GM19238 (cell line): ENCODE data around the gene BTBD9.

Source experiments
- DNase-seq: peaks from one replicate; pipeline ENCODE4 v3.0.0; 2011; ENCODE audit warnings: low spot score; ENCODE audit not compliant: insufficient read length

The BTBD9 gene

GRCh38 chr6:38639498-38640215 is at the start of gene BTBD9:
Gene BTBD9 (minus strand): TSS chr6:38639929.
- peak; percentile 77 for DNase-seq

- peak; percentile 19 for DNase-seq
Observed at GRCh38 chr6:38688579-38689087, 48.9 kb upstream of the BTBD9 start.

- DNase-seq: no peak
Observed at GRCh38 chr6:38687549-38687948, 47.8 kb upstream of the BTBD9 start.

GRCh38 chr6:38687043-38687353 is 47.3 kb upstream of the BTBD9 start:
- no peak for DNase-seq

- DNase-seq: no peak
Observed at GRCh38 chr6:38686270-38687042, 46.7 kb upstream of the BTBD9 start.

DNA sequence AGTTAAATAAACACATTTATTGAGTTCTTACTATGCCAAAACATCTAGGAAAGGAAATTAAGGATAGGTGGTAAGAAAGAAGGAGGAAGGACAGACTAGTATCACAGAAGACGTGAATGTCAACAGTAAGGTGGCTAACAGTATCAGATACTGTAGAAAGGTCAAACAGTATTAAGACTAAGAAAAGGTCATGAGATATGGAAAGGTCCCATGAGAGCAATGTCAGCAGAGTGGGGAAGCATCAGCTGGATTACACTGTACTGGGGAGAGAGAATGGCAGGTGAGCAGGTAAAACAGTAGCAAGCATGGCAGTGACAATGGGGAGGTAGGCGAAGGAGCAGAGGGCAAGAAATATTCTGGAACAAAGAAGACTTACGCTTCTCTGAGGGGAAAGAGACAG is 45.2 kb upstream of the BTBD9 start:
- no peak for DNase-seq

- DNase-seq: no peak
Observed at GRCh38 chr6:38684237-38684636, 44.5 kb upstream of the BTBD9 start.

DNA sequence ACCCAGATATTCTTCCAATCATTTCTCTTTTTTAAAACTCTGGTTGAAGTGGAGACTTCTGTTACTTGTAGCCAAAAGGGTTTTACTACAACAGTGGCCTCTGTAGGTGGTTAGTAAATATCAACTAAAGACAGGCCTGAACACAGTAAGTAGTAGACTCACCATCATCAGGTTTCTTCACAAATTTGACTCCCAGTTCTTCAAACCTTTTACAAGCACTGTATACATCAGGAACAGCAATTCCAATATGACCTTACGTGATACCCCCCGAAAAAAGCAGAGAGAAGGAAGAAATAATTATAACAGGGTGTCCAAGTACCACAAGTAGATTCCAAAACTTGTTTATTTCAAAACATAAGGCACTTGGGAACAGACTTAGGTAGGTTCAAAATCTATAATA is 42.1 kb upstream of the BTBD9 start:
- no peak for DNase-seq

- no peak for DNase-seq
Observed at GRCh38 chr6:38679668-38680067, 39.9 kb upstream of the BTBD9 start.

GRCh38 chr6:38678178-38678760 is 38.5 kb upstream of the BTBD9 start:
- peak; percentile 10 for DNase-seq

- DNase-seq: no peak
Observed at GRCh38 chr6:38676974-38677544, 37.3 kb upstream of the BTBD9 start.

DNA sequence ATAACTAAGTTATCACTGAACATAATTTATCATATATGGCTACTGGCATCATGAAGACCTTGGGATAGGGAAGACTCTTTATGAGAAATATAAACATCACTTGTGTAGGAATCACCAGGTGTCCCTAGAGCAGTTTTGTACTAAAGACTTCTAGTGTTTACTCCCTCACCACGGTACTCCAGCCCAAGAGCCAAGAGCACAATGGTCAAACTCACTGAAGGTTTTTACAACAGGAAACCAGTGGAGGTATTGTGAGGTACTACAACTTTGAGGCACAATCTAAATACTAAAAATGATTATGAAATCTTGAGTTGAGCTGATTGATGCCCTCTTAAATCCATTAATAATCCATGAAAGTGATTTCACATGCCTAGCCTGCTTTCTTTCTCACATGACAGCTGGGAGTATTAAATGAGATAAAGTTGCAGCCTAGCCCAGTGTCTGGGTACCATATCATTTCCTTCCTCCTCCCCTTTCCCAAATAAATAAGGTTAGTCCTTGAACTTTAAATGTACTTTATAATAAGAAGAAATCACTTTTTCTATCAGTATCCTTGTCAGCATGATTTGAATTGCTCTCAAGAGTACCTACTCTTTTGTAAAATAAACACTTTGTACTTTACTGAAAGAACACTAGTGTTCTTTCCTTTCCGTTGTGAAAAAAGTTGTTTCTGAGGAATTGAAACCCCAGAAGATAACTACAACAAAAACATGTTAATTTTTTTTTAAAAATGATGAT is 36.7 kb upstream of the BTBD9 start:
- DNase-seq: no peak

- DNase-seq: no peak
Observed at GRCh38 chr6:38673397-38674165, 33.9 kb upstream of the BTBD9 start.

- DNase-seq: peak; percentile 39
Observed at GRCh38 chr6:38671885-38672467, 32.2 kb upstream of the BTBD9 start.

DNA sequence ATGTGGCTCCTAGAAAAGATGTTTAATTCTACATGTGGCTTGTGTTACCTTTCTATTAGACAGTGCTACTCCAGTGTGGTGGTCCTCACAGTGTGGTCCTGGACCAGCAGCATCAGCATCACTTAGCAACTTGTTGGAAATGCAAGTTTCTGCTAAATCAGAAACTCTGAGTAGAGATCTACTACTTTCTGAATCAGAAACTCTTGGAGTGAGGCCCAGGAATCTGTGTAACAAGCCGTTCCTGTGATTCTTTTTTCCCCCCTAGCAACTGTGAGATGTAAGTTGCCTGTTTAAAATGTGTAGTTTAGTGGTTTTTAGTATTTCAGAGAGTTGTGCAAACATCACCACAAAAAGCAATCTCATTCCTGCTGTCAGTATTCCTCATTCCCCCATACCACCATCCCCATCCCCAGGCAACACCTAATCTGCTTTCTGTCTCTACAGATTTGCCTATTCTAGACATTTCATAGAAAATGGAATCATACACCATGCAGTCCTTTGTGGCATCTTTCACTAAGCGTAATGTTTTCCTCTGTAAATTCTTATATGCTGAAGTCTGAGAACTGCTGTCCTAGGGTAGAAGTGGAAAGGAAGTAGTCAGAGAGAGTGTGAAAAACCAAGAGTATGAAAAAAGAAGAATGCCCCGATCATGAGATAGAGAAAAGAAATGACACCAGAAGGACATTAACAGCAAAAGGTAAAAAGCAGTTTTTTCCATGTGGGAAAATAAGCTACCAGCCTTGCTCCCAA is 18.9 kb upstream of the BTBD9 start:
- DNase-seq: no peak

DNA sequence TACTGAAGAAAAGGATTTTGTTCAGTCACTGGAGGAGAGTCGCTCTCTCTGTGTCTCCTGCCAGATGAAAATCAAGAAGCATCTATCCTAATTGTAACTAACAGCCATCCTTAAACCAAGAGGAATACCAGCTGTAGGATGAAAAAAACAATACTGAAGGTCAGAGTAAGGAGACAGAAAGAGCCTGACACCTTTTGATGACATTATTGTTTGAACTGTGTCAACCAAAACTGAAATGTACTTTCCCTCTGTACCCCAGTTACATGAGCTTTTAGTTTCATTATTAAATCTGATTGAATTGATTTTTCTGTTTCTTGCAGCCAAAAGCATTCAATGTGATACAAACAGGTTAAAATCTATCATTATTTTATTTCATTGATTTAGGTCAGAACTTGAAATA is 17.2 kb upstream of the BTBD9 start:
- no peak for DNase-seq

GRCh38 chr6:38654263-38654662 is 14.5 kb upstream of the BTBD9 start:
- no peak for DNase-seq

- DNase-seq: no peak
Observed at GRCh38 chr6:38651121-38651784, 11.5 kb upstream of the BTBD9 start.

DNA sequence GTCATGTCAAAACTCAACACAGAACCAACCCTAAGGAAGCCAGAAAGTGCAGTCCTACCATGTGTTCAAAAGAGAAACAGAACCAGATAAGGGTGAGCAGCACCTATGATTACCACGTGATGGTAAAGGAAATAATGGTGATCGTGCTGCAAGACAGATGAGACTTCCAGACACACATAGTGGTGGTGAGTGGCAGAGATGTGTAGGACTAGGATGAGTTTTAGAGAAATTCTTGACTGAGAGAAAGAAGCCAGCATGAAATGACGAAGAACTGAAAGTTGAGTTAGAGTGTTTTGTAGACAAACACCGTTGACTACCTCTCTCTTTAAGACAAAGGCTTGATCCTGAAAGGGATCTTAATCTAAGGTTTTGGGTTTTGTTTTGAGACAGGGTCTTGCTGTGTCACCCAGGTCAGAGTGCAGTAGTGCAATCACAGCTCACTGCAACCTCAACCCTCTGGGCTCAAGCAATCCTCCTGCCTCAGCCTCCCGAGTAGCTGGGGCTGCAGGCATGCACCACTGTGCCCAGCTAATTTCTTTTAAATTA is 10.6 kb upstream of the BTBD9 start:
- DNase-seq: no peak
